GM12801 (cell line): ENCODE results near the gene RNF13.

Source experiments
- TF ChIP-seq, protein P1 (sequence below): IDR thresholded peaks from one replicate; pipeline ENCODE4 v1.5.1; 2011; ENCODE audit warnings: control low read depth; ENCODE audit not compliant: insufficient read length; ENCODE audit errors: extremely low read depth

Gene RNF13

DNA sequence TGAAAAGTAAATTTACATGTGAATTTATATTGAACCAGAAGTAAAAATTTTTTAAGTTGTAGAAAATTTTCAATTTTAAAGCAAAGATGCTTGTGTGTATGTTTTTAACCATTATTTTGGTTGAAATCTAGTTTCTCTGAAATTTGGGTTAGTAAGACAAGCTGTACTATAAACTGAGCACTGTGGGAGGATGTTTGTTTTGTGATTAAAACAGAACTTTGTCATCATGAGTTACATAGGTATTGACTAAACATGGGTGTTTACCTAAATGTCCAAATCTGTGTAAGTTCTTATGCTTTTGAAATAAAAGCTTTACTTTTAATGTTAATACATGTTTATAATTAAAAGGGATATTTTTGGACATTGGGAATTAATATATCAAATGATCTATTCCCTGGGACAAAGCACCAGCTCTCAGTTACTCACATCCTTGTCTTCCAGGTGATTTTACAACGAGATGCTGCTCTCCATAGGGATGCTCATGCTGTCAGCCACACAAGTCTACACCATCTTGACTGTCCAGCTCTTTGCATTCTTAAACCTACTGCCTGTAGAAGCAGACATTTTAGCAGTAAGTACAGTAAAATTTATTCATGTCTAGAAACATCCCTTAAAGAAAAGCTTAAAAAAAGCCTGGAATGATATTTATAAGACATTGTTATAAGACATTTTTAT, 32.7 kb downstream of the RNF13 start:
- TF ChIP-seq, protein P1, sequence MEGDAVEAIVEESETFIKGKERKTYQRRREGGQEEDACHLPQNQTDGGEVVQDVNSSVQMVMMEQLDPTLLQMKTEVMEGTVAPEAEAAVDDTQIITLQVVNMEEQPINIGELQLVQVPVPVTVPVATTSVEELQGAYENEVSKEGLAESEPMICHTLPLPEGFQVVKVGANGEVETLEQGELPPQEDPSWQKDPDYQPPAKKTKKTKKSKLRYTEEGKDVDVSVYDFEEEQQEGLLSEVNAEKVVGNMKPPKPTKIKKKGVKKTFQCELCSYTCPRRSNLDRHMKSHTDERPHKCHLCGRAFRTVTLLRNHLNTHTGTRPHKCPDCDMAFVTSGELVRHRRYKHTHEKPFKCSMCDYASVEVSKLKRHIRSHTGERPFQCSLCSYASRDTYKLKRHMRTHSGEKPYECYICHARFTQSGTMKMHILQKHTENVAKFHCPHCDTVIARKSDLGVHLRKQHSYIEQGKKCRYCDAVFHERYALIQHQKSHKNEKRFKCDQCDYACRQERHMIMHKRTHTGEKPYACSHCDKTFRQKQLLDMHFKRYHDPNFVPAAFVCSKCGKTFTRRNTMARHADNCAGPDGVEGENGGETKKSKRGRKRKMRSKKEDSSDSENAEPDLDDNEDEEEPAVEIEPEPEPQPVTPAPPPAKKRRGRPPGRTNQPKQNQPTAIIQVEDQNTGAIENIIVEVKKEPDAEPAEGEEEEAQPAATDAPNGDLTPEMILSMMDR: no peak

DNA sequence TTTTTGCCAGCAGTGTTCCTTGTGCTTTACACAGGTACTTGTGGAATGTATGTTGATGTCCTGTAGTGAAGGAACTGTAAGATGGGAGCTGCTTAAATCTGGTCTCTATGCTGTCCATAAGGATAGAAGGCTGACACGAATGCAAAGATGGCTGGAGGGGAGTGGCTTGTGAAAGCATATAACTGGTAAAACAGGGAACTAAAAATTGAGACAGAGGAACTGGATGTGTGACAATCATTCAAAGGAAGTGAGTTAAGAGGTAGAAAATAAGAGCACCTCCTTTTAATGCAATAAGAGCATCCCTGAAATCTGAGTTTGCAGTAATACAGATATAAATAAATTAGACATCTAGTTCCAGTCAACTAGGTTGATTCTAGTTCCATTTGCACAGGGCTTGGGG, 35.2 kb downstream of the RNF13 start:
- TF ChIP-seq, protein P1: no peak

DNA sequence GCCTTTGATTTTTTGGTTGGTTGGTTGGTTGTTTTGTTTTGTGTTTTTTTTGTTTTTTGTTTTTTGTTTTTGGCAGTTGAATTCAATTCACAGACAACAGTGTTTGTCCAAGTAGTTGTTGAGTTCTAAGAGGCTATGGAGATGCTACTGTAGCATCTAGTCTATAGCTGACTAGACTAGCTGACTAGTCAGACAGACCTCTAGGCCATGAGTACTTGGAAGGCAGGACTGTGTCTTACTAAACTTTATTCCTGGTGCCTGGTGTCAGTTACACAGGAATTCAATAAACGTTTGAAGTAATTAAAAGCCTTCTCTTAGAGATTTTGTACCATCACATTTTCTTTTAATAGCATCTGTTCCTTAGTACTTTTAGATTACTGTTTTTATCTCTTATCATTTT, 35.7 kb downstream of the RNF13 start:
- TF ChIP-seq, protein P1: no peak

DNA sequence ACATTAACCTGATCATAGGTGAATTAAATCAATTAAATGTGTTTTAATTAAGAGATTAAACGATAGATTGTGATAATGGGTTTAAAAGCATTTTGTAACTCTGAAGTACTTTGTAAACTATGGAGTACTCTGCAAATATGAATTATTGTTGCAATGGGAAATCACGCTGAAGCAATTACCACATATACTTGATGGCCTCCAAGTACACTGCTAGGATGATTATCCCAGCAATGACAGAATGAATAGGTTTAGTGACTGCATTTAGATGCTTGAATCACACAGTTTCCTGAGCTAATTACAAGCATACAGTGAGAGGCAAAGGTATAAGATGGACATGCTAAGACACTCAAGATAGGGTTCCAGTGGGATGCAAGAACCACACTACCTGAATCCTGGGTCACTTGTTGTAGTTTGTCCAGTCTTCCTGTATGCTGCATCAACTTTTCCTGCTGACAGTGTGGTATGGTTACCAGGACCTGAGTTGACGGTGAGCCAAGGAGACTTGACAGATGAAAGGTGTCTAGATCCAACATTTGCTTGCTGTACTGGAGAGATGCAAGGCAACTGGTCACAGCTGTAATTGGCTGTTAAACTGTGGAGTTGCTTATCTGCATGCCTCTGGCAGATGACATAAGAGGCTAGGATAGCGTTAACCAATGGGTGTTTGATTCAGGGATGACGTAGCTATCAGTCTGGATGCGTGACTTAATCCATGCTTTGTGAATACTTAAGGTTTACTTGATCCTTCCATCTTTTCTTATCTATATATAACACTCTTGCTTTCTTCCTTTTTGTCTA, 38.0 kb downstream of the RNF13 start:
- TF ChIP-seq, protein P1: no peak

DNA sequence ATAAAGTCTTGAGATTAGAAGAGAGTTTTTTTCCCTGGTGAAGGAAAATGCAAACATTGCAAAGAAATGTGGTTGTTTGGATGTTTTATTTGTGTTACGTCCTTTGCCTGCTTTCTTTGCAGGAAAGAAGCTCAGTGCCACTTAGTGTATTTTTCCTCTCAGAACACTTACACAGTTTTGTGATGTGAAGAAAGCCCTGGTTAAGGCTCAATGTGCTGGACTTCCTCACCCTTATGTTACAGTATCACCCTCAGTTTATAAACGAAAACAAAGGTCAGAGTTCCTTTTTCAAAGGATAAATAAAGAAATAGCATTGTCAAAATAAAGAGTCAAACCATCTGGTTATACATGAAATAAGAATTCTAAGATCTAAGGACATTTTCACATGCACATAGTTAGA, 45.9 kb downstream of the RNF13 start:
- TF ChIP-seq, protein P1: no peak

DNA sequence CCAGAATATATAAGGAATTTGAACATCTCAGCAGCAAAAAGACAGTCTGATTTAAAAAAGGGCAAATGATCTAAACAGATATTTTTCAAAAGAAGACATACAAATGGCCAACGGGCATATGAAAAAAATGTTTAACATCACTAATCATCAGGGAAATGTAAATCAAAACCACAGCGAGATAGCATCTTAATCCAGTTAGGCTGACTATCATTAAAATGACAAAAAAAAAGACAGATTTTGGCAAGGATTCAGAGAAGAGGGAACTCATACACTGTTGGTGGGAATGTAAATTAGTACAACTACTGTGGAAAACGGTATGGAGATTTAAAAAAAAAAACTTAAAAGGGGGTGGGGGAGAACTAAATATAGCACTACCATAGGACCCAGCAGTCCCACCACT, 47.9 kb downstream of the RNF13 start:
- TF ChIP-seq, protein P1: no peak

DNA sequence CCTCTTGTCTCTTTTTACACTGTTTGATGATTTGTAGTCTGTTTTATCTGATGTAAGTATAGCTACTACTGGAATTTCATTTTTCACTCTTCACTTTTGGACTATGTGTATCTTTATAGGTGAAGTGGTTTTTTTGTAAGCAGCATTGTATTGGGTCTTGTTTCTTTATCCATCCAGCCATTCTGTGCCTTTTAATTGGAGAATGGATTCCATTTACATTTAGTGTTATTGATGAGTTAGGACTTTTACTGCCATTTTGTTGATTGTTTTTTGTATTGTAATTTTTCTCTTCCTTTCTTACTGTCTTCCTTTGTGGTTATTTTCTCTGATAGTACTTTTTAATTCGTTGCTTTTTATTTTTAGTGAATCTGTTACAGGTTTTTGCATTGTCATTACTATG, 54.5 kb downstream of the RNF13 start:
- TF ChIP-seq, protein P1: no peak
